AG09309 (cell line): Measurements from ENCODE around the gene SPAG17.

Experiments
- DNase-seq: peaks from one replicate; pipeline ENCODE4 v3.0.0-alpha.2; 2010; ENCODE audit warnings: low read depth
- H3K4me3 ChIP-seq: 2 replicates; pipeline ENCODE4 v1.5.1; 2011; ENCODE audit warnings: mild to moderate bottlenecking, low read depth, low read length, moderate library complexity; ENCODE audit not compliant: control insufficient read depth
- CTCF ChIP-seq: IDR thresholded peaks from 2 replicates; pipeline ENCODE4 v1.5.1; 2011; ENCODE audit warnings: mild to moderate bottlenecking, low read depth, low read length, inconsistent platforms; ENCODE audit not compliant: insufficient read depth, control insufficient read depth; ENCODE audit errors: missing control alignments

Gene SPAG17

GRCh38 chr1:118099686-118100085 lies 85.3 kb downstream of the SPAG17 start:
- TF ChIP-seq CTCF: no peak
- H3K4me3 ChIP-seq: no peak overlapping the region
- no peak for DNase-seq

GRCh38 chr1:118097622-118098348 lies 87.2 kb downstream of the SPAG17 start:
- no peak overlapping the region for H3K4me3 ChIP-seq
- no peak for TF ChIP-seq CTCF
- no peak for DNase-seq

GRCh38 chr1:118093017-118093416 lies 92.0 kb downstream of the SPAG17 start:
- no peak for TF ChIP-seq CTCF
- DNase-seq: no peak
- H3K4me3 ChIP-seq: no peak overlapping the region

- no peak for DNase-seq
- TF ChIP-seq CTCF: no peak
- no peak overlapping the region for H3K4me3 ChIP-seq
These were observed 94.9 kb downstream of the SPAG17 start for GRCh38 chr1:118090130-118090529.

GRCh38 chr1:118085365-118085764 lies 99.7 kb downstream of the SPAG17 start:
- TF ChIP-seq CTCF: no peak
- no peak for DNase-seq

GRCh38 chr1:118084400-118084799 lies 100.6 kb downstream of the SPAG17 start:
- no peak for TF ChIP-seq CTCF
- no peak for DNase-seq
- H3K4me3 ChIP-seq: no peak overlapping the region

More at GRCh38 chr1:118085365-118085764, 99.7 kb downstream of the SPAG17 start:
- H3K4me3 ChIP-seq: no peak overlapping the region
